Stimulated activated CD4-positive, alpha-beta T cell treated with anti-CD3 and anti-CD28 coated beads, Interleukin-12 subunit alpha, Interleukin-12 subunit beta, amount 100 ng/mL, for 4 hours (primary cell): ENCODE results near the gene CDH5.
A peak's percentile ranks its signal among the peaks of the same experiment; 100 is the strongest.

Experiments
- DNase-seq: peaks from one replicate; pipeline ENCODE4 v3.0.0-alpha.2; 2020

Gene CDH5

GRCh38 chr16:66354034-66354909 is 12.2 kb upstream of the CDH5 start:
- no peak for DNase-seq

- no peak for DNase-seq
These were observed 11.0 kb upstream of the CDH5 start for GRCh38 chr16:66355526-66355925.

DNA sequence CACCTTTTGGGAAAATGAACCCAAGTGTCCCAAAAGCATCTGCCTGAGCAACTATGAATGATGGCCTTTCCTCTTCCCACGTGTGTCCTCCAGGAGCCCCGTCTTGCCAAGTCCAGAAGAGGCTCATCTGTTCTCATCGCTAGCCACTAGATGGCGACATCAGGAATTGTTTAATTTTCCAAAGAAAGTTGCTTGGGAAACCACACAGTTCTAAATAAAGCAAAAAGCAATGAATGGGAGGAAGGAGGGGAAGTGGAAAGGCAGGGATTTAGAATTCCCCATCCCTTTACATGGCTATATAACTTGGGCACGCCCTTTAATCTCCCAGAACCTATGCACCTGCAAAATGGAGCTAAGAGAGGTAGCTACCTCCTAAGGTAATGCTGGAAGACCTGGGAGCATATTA is 9.0 kb upstream of the CDH5 start:
- peak; percentile 6 for DNase-seq

GRCh38 chr16:66358231-66358630 is 8.3 kb upstream of the CDH5 start:
- DNase-seq: no peak

DNA sequence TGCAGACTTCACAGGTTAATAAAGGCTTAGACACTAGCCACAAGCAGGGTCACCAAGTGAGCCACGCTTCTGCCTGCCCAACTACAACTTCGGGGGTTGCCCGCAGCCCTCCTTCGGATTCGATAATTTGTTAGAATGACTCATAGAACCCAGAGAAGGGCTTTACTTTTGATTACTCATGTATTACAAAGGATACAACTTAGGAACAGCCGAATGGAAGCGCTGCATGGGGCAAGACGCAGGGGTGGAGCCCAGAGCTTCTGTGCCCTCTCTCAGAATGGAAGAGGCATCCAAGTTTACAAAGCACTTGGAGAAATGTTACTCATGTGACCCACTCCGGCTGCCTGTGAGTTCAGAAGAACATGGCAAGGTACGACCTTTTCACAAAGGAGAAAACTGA is 7.5 kb upstream of the CDH5 start:
- no peak for DNase-seq

GRCh38 chr16:66359811-66360608 is 6.5 kb upstream of the CDH5 start:
- no peak for DNase-seq

DNA sequence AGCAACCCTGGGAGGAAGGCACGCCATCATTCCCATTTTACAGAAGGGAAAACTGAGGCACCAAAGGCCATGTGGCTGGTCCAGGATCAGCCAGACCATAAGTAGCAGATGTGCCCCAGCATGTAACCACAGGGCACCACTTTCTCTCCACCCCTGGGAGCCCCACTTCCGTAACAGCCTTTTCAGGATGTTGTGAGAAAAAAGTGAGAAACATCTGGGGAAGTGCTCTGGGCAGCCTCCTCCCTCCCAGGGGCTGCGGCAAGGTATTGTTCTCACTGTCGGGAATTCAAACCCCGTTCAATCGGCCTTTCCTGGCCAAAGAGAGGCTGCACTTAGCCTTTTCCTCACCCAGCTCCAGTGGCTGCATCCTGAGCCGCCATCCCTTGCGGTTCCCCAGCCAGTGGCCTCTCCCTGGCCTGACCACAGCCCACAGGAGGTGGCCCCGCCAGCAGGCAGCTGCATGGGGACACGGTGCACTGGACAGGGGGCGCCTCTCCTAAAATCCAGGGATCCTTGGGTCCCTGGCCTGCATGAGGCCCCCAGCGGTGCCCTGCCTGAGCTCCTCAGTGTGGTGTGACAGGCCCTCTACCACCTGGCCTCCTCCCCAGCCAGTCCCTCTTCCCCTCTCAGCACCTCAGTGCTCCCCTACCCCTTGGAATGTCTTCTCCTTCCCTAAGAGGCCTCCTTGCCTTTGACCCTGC is 5.7 kb upstream of the CDH5 start:
- DNase-seq: no peak

DNA sequence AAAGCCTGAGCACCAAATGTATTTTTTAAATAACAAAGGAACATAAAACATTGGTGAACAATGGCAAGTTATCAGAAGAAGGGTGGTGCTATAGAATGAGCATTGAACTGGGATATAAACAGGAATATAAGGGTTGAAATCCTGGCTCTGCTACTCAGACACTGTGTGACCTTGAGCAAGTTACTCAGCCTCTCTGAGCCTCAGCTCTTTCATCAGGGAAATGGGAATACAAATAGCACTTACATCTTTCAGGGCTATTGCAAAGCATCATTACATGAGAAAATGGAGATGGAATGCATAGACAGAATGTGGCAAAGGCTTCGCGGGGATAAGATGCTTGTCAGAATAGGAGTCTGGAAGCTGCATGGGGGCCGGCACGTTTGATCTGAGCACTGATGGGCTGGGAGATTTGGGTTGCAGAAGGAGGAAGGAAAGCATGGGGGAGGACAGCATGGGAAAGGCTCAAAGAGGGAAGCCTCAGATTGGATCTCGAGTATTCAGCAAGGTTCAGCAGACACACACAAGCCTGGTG is 4.8 kb upstream of the CDH5 start:
- no peak for DNase-seq

DNA sequence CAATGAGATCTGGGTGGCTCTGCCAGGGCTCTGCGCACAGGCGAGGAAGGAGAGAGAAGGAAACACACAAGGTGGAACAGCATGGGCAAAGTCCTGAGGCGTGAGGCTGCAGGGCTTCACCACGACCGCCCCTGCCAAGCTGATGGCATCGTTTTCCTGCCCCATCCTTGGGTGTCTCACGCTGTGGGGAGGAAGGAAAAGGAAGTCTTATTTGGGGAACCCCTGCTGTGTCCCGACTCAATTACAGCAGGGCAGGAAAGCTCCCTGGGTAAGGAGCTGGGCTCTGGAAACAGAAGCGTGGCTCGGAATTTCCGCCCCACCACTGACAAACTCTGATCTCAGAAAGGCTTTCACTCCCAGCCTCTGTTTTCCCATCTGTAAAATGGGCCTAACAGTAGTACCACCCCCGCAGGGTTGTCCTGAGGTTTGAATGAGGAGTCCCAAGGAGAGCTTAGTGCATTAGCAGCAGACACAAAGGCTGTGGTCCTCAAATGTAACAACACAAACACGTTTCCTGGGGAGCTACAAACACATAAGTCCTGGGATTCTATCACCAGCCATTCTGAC is 3.2 kb upstream of the CDH5 start:
- DNase-seq: no peak

DNA sequence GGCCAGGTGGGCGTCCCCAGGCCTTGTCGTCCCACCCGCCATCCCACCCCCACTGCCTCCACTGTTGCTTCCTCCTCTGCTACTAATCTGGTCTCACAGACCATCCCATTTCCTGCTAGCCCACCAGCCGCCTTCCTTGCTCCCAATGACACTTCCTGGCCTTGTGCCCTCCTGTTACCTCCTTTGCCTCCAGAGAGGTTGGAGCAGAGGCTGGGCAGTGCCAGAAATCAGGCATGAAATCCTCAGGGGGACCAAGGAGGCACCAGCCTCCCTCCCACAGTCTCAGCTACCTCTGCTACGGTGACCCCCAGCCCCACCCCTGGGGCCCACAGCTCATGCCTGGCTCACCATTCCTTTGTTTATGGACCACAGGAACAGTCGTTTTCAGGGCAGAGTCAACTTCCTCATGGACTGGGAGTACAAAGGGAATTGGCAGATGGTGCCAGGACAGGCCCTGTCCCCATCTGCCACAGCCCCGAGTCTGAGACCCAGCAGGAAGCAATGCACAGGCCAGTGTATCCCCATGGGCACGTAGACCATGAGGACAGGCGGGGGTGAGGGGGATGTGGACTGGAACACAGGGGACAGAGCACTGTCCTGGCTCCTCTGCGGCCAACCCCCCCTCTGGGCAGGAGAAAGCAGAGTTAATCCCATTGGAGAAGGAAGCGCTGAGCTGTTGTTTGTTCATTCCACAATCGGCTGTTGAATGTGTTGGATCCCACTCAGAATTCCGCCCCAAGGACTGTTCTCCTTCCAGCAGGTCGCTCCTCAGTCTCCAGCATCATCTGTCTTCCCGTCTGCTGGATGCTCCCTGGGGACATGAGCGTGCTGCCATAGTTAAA is 2.2 kb upstream of the CDH5 start:
- DNase-seq: no peak

DNA sequence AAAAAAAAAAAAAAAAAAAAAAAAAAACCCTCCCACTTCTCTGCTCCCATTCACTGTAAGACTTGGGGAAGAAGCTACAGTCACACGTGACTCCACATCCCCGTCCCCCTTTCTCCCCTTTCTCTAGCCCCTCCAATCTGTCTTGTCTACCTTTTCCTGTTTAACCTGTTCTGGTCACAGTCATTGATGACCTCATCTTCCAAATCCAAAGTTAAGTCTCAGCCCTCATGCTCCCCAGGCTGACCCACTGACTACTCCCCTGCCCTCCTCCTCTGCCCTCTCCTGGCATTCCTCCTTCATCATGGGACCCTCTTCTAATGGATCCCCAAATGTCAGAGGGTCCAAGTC is 1.6 kb upstream of the CDH5 start:
- no peak for DNase-seq

DNA sequence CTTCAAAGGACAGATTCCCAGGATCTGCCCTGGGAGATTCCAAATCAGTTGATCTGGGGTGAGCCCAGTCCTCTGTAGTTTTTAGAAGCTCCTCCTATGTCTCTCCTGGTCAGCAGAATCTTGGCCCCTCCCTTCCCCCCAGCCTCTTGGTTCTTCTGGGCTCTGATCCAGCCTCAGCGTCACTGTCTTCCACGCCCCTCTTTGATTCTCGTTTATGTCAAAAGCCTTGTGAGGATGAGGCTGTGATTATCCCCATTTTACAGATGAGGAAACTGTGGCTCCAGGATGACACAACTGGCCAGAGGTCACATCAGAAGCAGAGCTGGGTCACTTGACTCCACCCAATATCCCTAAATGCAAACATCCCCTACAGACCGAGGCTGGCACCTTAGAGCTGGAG is 840 bp upstream of the CDH5 start:
- DNase-seq: no peak

DNA sequence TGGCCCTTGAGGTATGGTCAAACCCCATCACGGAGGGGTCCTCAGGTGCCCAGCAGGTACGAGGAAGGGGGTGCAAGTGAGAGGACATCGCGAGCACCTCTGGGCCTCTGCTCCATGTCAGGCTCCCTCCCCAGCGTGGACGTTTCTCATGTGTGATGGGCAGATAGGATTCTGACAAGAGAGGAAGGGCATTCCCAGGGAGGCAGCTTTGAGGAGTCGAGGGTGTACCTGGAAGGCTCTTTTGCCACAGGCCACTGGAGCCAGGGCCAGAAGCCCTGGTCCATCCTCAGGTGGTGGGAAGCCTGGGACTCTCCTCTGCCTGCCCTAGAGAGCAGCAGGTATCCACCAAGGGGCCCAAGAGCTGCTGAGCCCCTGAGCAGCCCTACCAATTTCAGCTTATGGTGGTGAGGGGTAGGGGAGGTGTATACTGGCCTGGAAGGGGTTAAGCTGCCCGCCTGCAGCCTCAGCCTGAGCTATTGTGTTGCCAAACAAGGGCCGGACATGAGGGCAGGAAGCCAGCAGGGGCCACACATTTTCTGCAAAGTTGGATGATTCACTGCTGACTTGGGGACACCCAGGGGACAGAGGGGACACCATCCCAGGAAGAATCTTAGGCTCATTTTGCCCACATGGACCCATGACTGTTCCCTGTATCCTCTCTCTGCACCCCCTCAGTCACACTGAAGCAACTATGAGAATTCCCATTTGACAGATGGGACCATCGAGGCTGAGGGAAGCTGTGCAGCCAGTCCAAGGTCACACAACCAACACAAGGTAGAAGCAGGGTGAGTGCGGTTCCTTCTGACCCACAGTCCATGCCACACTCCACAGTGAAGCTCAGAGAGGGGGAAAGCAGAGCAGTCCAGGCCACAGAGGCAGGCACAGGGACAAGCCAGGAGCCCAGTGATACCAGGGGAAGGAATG is 1.7 kb downstream of the CDH5 start:
- no peak for DNase-seq

GRCh38 chr16:66369055-66369592 is 2.6 kb downstream of the CDH5 start:
- DNase-seq: no peak

DNA sequence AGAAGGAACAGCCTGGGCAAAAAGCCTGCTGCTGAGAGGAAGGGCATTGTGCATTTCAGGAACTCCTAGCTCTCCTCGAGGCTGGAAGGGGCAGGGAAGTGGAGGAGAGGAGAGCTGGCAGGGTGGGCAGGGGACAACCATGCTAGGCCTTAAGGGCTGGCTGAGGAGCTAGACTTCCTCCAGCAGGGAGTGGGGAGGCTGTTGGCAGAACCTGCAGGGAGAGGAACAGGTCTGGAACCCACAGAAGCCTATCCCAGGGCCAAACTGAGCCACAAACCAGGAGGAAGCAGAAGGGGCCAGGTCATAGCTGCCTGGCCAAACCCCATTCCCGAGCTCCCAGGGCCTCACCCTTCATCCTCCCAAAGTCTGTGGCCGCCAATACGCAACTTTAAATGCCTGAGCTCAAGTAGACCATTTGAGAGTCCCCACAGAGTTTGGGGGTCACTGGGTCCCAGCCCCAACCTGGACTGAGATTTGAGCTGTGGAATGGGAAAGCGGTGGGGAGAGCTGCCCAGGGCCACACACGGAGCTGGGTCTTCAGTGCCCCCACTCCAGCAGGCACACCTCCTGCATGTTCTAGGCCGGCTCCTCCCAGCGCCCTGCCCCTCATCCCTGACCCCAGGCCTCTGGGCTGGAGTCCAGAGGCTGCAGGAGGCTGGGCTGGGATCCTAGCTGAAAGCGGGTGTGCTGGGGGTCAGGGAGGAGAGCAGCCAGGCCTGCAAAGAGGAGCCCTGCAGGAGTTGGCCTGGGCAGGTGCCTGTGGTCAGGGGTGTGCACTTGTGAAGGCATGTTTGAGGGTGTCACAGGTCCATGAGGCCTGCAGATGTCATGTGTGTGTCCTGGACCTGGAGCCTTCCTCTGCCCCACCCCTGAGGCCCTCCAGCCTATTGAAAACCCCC is 4.5 kb downstream of the CDH5 start:
- no peak for DNase-seq

GRCh38 chr16:66372078-66372897 is 5.8 kb downstream of the CDH5 start:
- DNase-seq: no peak

GRCh38 chr16:66372898-66373155 is 6.3 kb downstream of the CDH5 start:
- DNase-seq: no peak

- no peak for DNase-seq
These were observed 7.2 kb downstream of the CDH5 start for GRCh38 chr16:66373667-66374066.

- no peak for DNase-seq
These were observed 7.7 kb downstream of the CDH5 start for GRCh38 chr16:66374176-66374575.
